DMS79 treated with DMSO at 0.1 percent for 48 hours (cell line): ENCODE results near the gene MIEF2.
"Not testable (repeated sequence)": the region's sequence is repeated elsewhere in the genome, so short reads cannot be mapped to it uniquely, and the experiment has no call there.

Experiments used
- DNase-seq: peaks from one replicate; lab custom pipeline; 2025; lab: John Stamatoyannopoulos, UW

The MIEF2 gene

GRCh38 chr17:18291718-18292540 lies 31.5 kb downstream of the MIEF2 start:
- DNase-seq: no peak

DNA sequence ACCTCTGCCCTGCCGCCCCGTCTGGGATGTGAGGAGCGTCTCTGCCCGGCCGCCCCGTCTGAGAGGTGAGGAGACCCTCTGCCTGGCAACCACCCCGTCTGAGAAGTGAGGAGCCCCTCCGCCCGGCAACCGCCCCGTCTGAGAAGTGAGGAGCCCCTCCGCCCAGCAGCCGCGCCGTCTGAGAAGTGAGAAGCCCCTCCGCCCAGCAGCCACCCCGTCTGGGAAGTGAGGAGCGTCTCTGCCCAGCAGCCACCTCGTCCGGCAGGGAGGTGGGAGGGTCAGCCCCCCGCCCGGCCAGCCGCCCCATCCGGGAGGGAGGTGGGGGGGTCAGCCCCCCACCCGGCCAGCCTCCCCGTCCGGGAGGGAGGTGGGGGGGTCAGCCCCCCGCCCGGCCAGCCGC lies 37.6 kb downstream of the MIEF2 start:
- not testable (repeated sequence) for DNase-seq

- no peak for DNase-seq
These were observed 40.4 kb downstream of the MIEF2 start for GRCh38 chr17:18300725-18301480.

DNA sequence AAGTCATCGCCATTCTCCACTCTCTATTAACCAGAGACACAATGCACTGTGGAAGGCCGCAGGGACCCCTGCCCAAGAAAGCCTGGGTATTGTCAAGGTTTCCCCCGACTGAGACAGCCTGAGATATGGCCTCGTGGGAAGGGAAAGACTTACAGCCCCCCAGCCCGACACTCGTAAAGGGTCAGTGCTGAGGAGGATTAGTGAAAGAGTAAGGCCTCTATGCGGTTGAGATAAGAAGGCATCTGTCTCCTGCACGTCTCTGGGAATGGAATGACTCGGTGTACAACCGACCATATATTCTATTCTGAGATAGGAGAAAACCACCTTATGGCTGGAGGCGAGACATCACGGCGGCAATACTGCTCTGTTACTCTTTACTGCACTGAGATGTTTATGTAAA lies 42.7 kb downstream of the MIEF2 start:
- not testable (repeated sequence) for DNase-seq

- no peak for DNase-seq
These were observed 48.7 kb downstream of the MIEF2 start for GRCh38 chr17:18309202-18309601.

DNA sequence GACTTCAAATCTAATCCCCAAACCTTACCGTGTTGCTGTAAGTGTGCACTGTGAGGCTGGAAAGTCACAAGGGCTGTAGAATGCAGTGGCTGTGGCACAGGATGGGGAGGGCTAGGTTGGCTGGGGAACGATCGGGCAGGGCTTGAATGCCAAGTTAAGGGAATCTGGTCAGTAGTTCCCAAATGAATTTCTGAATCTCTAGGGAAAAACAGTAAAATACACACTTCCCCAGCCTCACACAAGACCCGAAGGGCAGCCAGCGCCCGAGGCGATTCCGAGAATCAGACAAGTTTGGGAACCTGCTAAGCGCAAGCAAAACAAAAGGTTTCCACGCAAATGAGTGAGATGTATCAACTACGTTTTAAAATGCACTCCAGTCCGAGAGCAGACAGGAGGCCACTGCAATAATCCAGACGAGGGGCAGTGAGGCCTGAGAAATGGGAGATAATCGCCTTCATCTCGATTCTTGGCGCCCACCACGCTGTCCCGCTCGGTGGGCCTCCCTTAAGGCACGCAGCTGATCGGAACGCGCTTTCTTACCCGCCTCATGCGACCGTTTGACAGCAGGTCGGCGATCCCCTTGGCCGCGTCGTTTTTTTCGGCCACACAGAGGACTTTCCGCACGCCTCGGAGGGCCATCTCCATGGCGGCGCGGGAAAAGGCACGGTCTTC lies 53.7 kb downstream of the MIEF2 start:
- DNase-seq: no peak

DNA sequence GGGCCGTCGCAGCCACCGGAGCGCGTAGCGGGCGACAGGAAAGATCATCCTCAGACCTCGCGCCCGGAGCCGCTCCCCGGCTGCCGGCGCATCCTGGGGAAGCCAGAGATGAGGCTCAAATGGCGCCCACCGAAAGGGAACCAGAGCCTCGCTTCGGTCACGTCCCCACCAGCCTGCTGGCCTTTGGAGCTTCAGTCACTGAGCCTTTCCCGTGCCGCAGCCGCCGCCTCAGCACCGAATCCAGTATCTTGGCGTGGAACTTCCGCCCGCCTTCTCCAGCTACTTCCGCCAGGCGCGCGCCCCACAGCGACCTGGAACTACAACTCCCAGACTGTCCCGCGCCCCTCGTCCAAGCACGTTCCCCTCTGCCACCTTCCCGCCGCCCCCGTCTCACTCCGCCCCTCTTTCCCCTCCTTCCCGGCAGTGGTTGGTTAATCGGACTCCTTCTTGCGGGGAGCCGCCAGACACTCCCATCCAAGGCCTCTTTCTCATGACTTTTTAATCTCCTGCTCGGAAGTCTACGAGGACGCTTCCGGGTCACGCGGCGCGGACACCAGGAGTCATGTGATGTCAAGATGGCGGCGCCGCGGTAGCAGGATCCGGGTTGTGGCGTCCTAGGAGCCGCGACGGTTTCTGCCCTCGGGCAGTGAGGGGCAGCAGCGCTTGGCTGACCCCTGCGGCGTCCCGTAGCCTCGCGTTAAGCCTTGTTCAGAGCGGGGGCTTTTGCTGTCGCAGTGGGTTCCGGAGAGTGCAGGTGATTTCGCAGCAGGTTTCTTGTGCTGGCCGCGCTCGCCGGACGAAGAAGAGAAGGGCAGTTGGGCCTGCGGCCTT lies 54.5 kb downstream of the MIEF2 start, which contains the start of the genes SMCR8 and TOP3A:
SMCR8 (plus strand) TSS at position 563 of the 831 bp plus-strand sequence. CDS start 497 bp downstream, outside the sequence.
TOP3A (minus strand) TSS at position 264 of the 831 bp plus-strand sequence; CDS start at position 48, 216 bp downstream.
- peak; percentile 77 for DNase-seq

DNA sequence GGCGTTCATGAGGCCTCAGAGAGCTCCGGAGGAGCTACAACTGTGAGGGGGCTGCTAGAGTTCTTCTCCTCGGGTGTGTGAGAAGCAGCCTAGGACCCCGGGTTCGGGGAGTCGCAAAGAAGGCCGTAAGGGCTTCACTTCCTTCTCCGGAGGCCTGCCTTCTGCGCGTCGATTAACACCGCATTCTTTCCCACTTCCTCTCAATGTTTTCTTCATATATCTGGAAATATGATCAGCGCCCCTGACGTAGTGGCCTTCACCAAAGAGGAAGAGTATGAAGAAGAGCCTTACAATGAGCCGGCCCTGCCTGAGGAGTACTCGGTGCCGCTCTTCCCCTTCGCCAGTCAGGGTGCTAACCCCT lies 55.1 kb downstream of the MIEF2 start:
- no peak for DNase-seq

DNA sequence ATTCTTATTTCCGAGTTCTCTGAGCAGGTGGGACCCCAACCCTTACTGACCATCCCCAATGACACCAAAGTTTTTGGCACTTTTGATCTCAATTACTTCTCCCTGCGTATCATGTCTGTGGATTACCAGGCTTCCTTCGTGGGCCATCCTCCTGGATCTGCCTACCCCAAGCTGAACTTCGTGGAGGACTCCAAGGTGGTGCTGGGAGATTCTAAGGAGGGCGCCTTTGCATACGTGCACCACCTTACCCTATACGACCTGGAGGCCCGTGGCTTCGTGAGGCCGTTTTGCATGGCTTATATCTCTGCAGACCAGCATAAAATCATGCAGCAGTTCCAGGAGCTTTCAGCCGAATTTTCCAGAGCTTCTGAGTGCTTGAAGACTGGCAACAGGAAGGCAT lies 55.5 kb downstream of the MIEF2 start:
- no peak for DNase-seq
